GM06990 (cell line): ENCODE results near the gene DLX3.
"Not testable (repeated sequence)": the region's sequence is repeated elsewhere in the genome, so short reads cannot be mapped to it uniquely, and the experiment has no call there.

Source experiments
- DNase-seq: peaks from one replicate; pipeline ENCODE4 v3.0.0-alpha.2; 2011; ENCODE audit not compliant: insufficient read length; ENCODE audit errors: extremely low read depth
- H3K27me3 ChIP-seq: replicated peaks from 2 replicates; pipeline ENCODE4 v1.6.0; 2011; ENCODE audit warnings: low read length; ENCODE audit not compliant: control insufficient read depth, insufficient read depth
- H3K36me3 ChIP-seq: 2 replicates; pipeline ENCODE4 v1.5.1; 2011; ENCODE audit warnings: low read length; ENCODE audit not compliant: control insufficient read depth, insufficient read depth
- H3K4me3 ChIP-seq: replicated peaks from 2 replicates; pipeline ENCODE4 v1.5.1; 2011; ENCODE audit warnings: low read depth, mild to moderate bottlenecking, control low read depth, low read length
- TF ChIP-seq, protein P1 (sequence below): IDR thresholded peaks from 2 replicates; pipeline ENCODE4 v1.5.1; 2011; ENCODE audit warnings: low read length, control low read depth, mild to moderate bottlenecking, inconsistent platforms; ENCODE audit not compliant: insufficient read depth, poor library complexity, severe bottlenecking

DLX3 gene

DNA sequence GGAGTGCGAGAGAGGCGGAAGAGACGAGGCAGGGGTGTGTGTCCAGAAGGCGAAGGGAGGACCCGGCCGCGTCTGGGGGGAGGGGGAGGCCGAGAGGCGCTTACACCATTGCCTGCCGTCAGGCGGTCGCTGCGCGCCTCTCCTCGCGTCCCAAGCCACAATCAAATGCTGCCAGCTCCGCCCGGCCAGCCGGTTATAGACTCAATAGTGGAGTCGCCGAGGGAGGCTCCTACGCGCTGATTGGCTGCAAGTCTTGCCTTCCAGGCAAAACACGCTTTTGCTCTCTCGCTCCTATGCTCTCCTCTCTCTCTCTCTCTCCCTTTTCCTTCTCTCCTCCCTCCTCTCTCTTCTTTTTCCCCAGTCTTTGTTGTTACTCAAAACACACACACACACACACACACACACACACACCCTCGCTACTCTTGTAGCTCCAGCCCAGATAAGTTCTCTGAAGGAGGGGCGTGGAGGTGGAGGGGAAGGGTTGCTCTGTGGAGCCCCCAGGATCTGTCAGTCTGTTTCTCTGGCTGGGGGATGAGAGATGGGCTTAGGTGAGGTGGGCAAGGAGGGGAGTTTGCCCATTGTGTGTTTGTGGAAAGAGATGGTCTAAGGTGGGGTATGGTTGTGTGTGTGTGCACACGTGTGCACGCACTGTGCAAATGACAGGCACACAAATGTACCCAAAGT, at the start of gene DLX3:
Gene DLX3, minus strand, starts transcription at position 170 of the 684 bp plus-strand sequence. CDS start 226 bp downstream, outside the sequence.
- TF ChIP-seq, protein P1, sequence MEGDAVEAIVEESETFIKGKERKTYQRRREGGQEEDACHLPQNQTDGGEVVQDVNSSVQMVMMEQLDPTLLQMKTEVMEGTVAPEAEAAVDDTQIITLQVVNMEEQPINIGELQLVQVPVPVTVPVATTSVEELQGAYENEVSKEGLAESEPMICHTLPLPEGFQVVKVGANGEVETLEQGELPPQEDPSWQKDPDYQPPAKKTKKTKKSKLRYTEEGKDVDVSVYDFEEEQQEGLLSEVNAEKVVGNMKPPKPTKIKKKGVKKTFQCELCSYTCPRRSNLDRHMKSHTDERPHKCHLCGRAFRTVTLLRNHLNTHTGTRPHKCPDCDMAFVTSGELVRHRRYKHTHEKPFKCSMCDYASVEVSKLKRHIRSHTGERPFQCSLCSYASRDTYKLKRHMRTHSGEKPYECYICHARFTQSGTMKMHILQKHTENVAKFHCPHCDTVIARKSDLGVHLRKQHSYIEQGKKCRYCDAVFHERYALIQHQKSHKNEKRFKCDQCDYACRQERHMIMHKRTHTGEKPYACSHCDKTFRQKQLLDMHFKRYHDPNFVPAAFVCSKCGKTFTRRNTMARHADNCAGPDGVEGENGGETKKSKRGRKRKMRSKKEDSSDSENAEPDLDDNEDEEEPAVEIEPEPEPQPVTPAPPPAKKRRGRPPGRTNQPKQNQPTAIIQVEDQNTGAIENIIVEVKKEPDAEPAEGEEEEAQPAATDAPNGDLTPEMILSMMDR = no peak

DNA sequence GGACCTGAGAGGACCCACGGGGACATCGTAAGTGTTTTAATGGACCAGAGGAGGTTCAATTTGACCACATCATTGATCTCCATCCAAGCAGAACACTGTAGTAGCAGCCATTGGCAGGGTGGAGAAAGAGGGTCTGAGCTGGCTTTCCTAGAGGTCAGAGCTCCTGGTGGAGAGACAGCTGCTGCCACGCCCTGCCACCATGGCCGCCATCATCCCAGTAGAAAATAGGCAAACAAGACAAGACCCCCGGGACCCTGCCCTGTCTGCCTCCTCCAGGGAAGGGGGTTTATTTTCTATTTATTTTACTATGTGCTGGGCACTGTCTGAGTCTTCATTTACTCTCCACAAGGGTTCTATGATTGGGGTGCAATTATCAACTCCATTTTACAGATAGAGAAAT, 49.5 kb upstream of the DLX3 start:
- TF ChIP-seq, protein P1 = no peak
- H3K4me3 ChIP-seq = no peak overlapping the region
- H3K36me3 ChIP-seq = no peaks in the 10 kb centered on the region
- DNase-seq = no peak
- no peaks in the 10 kb centered on the region for H3K27me3 ChIP-seq

More for the DNA sequence above, at the start of gene DLX3:
- Histone ChIP-seq H3K4me3 (no peak within 1 kb of the TSS; the same call in 1 of the 2 replicates), H3K36me3 (no peaks in the 10 kb centered on the region), H3K27me3 (peaks cover 9% of the 10 kb centered on the region)
- DNase-seq = no peak

DNA sequence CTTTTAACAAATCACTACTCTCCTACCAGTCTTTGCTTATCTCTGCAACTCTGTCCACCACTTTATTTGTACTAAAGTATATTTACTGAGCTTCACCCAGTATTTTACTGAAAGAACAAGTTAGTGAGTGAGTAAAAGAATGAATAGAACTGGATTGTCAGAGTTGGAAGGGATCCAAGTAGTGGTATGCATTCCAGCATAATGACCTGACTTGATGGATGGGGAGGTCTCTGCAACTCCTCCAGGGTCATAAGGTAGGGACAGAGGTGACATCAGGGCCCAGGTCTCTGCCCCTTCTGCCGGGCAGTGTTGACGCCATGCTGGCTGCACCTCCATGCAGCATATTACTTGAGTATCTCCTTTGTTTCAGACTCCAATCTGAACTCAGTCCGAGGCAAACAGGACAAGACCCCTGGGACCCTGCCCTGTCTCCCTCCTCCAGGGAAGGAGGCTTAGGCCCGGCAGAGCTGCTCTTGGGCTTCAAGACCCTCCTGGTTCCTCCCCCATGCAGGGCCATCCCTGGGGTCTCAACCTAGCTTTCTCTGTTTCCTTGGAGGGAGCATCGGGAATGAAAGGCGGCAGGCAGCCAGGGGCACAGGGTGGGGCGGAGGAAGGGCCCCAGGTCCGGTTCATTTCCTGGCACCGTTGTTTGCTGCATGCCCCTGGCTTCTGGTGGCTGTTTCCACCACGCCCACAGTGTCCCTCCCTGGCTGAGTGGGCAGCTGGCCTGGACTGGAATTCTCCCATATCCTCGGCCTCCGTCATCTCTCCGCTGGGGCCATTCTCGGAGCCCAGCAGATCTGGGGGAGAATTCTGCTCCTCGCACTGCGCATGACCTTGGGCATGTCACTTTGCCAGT, 48.5 kb upstream of the DLX3 start:
- Histone ChIP-seq H3K36me3 (no peaks in the 10 kb centered on the region), H3K27me3 (no peaks in the 10 kb centered on the region), H3K4me3 (no peak overlapping the region)
- TF ChIP-seq, protein P1 = no peak
- DNase-seq = no peak

DNA sequence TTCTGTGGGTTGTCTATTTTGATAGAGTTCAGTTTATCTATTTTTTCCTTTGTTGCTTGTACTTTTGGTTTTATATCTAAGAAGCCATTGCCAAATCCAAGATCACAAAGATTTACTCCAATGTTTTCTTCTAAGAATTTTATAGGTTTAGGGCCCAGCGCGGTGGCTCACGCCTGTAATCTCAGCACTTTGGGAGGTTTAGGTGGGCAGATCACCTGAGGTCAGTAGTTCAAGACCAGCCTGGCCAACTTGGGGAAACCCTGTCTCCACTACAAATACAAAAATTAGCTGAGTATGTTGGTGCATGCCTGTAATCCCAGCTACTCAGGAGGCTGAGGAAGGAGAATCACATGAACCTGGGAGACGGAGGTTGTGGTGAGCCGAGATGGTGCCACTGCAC, 47.2 kb upstream of the DLX3 start:
- no peak for DNase-seq
- Histone ChIP-seq H3K4me3 (no peak overlapping the region), H3K27me3 (no peaks in the 10 kb centered on the region), H3K36me3 (no peaks in the 10 kb centered on the region)
- TF ChIP-seq, protein P1 = no peak

DNA sequence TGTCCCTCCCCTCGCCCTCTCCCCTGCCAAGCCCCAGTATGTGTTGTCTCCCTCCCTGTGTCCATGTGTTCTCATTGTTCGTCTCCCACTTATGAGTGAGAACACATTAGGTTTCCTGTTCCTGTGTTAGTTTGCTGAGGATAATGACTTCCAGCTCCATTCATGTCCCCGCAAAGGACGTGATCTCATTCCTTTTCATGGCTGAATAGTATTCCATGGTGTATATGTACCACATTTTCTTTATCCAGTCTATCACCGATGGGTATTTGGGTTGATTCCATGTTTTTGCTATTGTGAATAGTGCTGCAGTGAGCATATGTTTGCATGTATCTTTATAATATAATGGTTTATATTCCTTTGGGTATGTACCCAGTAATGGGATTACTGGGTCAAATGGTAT, 45.5 kb upstream of the DLX3 start:
- not testable (repeated sequence) for DNase-seq, H3K4me3 ChIP-seq, H3K27me3 ChIP-seq, H3K36me3 ChIP-seq

DNA sequence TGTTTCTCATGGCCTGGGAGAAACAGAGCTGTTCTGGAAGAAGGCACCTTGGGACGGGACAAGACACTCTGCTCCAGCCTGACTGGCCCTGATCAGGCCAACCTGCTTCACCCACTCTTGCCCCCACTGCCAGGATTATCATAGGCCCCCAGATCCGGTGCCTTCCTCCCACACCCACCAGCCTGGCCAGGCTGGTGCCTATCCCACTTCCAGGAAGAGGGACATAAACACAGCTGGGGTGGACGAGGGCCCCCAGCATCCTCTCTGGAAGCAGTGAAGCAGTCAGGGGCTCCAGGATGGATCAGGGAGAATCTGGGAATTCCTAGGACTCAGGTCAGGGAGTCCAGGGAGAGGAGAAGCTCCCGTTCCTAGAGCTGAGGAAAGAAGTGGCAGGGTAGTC, 44.0 kb upstream of the DLX3 start:
- TF ChIP-seq, protein P1 = no peak
- H3K27me3 ChIP-seq = no peaks in the 10 kb centered on the region; the same call in none of the 2 replicates
- DNase-seq = no peak
- no peak overlapping the region for H3K4me3 ChIP-seq
- H3K36me3 ChIP-seq = no peaks in the 10 kb centered on the region
